Thymus (tissue), 11 donors: Measurements from ENCODE around the gene FAM170B. TPM values are rescaled to one million over a fixed set of nuclear protein-coding genes. Genes with fewer than 3 reads are reported as not detected.

Source experiments
- DNase-seq, 9 donors: peaks; one replicate each; pipeline ENCODE4 v3.0.0-alpha.2; 2013; ENCODE audit warnings: low spot score in 9 of 9, low read depth in 6 of 9, missing footprints in 1 of 9
- H3K27ac ChIP-seq, 2 donors: one replicate each; pipeline ENCODE4 v1.5.1; 2013; ENCODE audit warnings: control low read depth in 1 of 2, low read depth in 1 of 2, low read length in 1 of 2, mild to moderate bottlenecking in 1 of 2, moderate library complexity in 1 of 2
- H3K27me3 ChIP-seq, 2 donors: one replicate each; pipeline ENCODE4 v1.5.1; 2013; ENCODE audit warnings: low read length in 1 of 2; ENCODE audit not compliant: control insufficient read depth in 2 of 2, insufficient read depth in 1 of 2
- H3K36me3 ChIP-seq, 2 donors: one replicate each; pipeline ENCODE4 v1.5.1; 2013; ENCODE audit warnings: low read length in 1 of 2, mild to moderate bottlenecking in 1 of 2, moderate library complexity in 1 of 2; ENCODE audit not compliant: control insufficient read depth in 2 of 2, insufficient read depth in 2 of 2
- H3K4me1 ChIP-seq, 2 donors: one replicate each; pipeline ENCODE4 v1.5.1; 2013; ENCODE audit warnings: low read length in 2 of 2; ENCODE audit not compliant: control insufficient read depth in 2 of 2, insufficient read depth in 2 of 2
- H3K4me3 ChIP-seq, 2 donors: one replicate each; pipeline ENCODE4 v1.5.1; 2013; ENCODE audit warnings: low read length in 2 of 2, control low read depth in 1 of 2, mild to moderate bottlenecking in 1 of 2
- H3K9me3 ChIP-seq, 2 donors: one replicate each; pipeline ENCODE4 v1.5.1; 2013; ENCODE audit warnings: low read length in 1 of 2, mild to moderate bottlenecking in 1 of 2; ENCODE audit not compliant: control insufficient read depth in 2 of 2, insufficient read depth in 1 of 2
- WGBS: extraction: QIAGEN DNeasy Blood & Tissue Kit; methylation state at CpG from one replicate; pipeline ENCODE4 v1.1.7; 2013; 5-methylcytosine and 5-hydroxymethylcytosine counted together
- polyA plus RNA-seq: library from polyadenylated mRNA; stranded (reverse); fragments of 200-250 nt; gene quantifications from one replicate; pipeline ENCODE4 v1.2.3, GENCODE V29; 2013
- total RNA-seq: library from RNA; stranded (reverse); fragments of 120-200 nt; gene quantifications from one replicate; pipeline ENCODE4 v1.2.4, GENCODE V29; 2013
- donor health status: healthy.

Gene FAM170B
- total and polyA plus RNA-seq, 2 donors: 0.02 TPM; not detected in 1

DNA sequence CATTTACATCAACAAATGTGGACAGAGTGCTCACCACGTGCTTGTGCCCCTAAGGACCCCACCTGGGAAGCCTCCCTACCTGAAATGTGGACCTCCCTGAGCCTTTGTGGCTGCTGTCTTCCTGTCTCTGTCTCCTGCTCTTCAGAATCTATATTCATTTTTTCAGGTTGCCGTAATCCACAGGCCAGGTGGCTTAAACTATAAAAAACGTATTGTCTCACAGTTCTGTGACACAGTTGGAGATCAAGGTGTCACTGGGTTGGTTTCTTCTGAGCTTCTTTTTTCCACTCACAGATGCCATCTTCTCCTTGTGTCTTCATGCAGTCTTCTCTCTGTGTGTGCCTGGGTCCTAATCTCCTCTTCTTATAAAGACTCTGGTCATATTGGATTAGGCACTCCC is 12.9 kb downstream of the FAM170B start:
- H3K4me3 ChIP-seq: no peak overlapping the region
- H3K27me3 ChIP-seq: peaks cover 0 to 3% of the 10 kb centered on the region in 2 donors
- peak overlapping the region in 1 of 2 donors; percentile 95 for H3K27ac ChIP-seq
- no peaks in the 10 kb centered on the region for H3K9me3 ChIP-seq
- no peaks in the 10 kb centered on the region for H3K36me3 ChIP-seq
- 54% methylated on average over 3 of the region's 3 CpGs for WGBS
- peaks cover 7 to 49% of the 10 kb centered on the region in 2 donors for H3K4me1 ChIP-seq
- peak in 6 of 9 donors; percentile 33 to 75 (median 62) for DNase-seq

DNA sequence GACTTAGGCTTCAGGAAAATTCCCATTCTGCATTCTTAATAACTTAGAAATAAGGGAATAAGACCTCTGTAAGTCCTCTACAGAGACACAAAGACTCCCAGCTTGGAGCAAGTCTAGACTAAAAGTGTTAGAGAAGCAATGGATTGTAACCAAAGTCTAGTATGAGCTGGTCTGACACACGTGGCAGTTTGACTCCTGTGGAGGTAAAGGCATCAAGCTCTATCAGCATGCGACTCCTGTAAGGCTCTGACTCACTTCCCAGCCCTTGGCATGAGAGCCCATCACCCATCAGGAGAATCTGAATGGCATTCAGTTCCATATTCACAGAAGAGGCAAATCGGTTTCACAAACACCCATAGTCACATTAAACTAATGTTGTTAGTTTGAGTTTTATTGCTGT is 14.1 kb downstream of the FAM170B start:
- no peak for DNase-seq
- Histone ChIP-seq H3K27me3 (peaks cover 8 to 11% of the 10 kb centered on the region in 2 donors), H3K4me3 (no peak overlapping the region), H3K27ac (peak overlapping the region in 1 of 2 donors; percentile 95), H3K9me3 (no peaks in the 10 kb centered on the region), H3K4me1 (peaks cover 7 to 57% of the 10 kb centered on the region in 2 donors), H3K36me3 (no peaks in the 10 kb centered on the region)
- 86% methylated on average over 3 of the region's 3 CpGs for WGBS

DNA sequence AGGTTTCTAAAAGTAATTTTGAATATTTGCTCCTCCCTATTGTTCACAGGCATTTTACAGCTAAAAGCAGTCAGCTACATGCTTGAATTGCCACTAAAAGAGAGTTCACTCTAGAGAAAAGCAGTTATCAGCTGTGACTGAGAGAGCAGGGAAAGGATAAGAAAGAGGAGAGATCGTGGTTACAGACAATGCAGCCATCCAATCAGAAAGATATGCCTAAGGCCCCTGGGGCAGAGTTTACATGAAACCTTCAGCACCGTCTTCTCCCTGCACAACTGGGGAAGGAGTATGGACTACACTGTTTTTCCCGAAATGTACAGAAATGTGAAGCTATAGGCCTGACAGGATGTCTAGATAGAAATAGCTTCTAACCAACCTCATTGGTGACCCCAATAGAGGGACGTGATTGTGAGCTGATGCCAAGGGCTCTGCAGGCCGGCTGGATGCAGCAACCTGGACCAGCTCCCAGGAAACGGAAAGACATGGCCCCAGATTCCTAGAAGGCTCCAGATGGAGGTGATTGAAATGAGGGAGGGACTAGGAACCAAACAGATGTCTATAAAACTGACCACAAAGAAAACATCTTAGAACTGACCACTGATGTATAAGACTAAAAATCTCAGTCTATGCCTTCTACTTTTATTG is 15.3 kb downstream of the FAM170B start:
- no peaks in the 10 kb centered on the region for H3K9me3 ChIP-seq
- WGBS: 85% methylated on average over 6 of the region's 6 CpGs
- H3K4me3 ChIP-seq: no peak overlapping the region
- H3K27me3 ChIP-seq: peaks cover 11 to 21% of the 10 kb centered on the region in 2 donors
- peaks cover 7 to 63% of the 10 kb centered on the region in 2 donors for H3K4me1 ChIP-seq
- H3K36me3 ChIP-seq: no peaks in the 10 kb centered on the region
- DNase-seq: peak in 2 of 9 donors; percentile 33 to 55
- peak overlapping the region in 1 of 2 donors; percentile 68 for H3K27ac ChIP-seq

GRCh38 chr10:49117376-49118070 is 16.3 kb downstream of the FAM170B start:
- Histone ChIP-seq H3K27me3 (peaks cover 11 to 21% of the 10 kb centered on the region in 2 donors), H3K9me3 (no peaks in the 10 kb centered on the region), H3K27ac (peak overlapping the region in 1 of 2 donors; percentile 68), H3K4me3 (no peak overlapping the region), H3K36me3 (no peaks in the 10 kb centered on the region), H3K4me1 (peaks cover 7 to 71% of the 10 kb centered on the region in 2 donors)
- 92% methylated on average over 4 of the region's 4 CpGs for WGBS
- DNase-seq: no peak

DNA sequence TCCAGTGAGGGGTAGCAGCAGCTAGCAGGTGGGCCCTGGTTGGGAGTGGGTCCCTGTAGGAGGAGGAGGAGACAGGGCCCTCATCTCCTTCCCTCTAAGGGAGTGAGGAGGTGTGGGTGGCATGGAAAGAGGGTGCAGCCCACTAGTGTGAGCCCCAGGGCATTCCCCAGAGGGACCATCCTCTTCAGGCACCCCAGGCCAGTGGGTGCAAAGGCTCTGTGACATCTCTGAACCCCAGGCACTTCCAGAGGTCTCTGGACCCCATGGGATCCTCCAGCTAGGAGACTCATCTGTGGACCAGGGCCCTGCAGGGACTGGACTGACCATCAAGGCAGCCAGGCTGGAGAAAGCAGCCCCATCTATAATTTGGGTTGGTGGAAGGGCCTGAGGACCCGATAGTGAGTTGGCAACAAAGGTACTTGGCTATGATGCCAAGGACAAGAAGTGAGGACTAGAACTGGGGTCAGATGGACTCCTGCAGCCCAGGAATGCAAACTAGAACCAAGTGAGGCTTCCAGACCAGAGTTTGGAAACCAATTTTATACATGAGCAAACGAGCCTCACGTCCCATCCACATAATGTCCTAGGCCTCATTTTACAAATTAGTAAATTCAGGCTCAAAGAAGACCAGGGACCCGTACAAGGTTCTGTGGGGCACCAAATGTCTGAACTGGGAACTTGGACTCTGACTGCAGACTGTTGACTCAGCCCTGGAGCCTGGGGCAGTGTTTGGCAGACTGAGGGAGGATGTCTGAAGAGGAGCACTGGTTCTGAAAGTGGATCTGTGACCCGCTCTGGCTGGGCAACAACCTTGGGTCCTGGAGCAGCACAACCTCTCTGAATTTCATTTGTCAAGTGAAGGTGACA is 17.1 kb downstream of the FAM170B start:
- Histone ChIP-seq H3K9me3 (no peaks in the 10 kb centered on the region), H3K36me3 (no peaks in the 10 kb centered on the region), H3K4me3 (no peak overlapping the region), H3K4me1 (peaks cover 7 to 69% of the 10 kb centered on the region in 2 donors), H3K27me3 (peaks cover 11 to 21% of the 10 kb centered on the region in 2 donors), H3K27ac (no peak overlapping the region)
- DNase-seq: no peak
- 94% methylated on average over 5 of the region's 5 CpGs for WGBS

DNA sequence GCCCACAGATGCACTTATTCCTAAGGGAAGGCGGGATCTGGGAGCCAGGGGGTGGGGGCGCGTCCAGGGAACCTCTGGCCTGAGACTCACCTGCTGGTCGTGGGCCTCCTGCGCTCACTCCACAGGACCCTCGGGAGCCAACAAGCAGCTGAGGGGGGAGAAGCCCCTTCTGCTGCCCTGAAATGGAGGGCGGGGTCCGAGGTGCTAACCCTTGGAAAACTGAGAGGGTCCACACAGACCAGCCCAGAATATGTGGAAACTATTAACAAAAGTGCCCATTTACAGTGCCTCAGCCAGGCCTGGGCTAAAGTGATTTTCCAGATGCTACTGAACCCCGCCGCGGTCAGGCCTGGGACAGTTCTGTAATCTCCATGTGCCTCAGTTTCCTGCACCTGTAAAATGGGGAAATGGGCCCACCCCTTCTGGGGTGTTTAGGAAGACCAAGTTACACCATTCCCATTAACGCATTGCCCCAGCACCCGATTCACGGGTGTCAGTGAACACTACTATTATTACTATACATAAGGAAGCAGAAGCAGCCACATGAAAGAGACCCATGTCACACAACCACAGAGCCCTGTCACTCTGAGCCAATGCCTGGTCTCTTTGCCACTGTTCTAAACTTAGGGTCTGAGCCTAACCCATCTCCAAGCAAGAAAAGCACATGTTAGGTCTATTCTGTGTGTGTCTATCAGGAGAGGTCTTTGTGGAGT is 17.9 kb downstream of the FAM170B start:
- Histone ChIP-seq H3K4me3 (no peak overlapping the region), H3K27me3 (peaks cover 11 to 21% of the 10 kb centered on the region in 2 donors), H3K4me1 (peaks cover 7 to 63% of the 10 kb centered on the region in 2 donors), H3K9me3 (no peaks in the 10 kb centered on the region), H3K27ac (no peak overlapping the region), H3K36me3 (no peaks in the 10 kb centered on the region)
- 72% methylated on average over 14 of the region's 14 CpGs for WGBS
- peak in 3 of 9 donors; percentile 41 to 67 (median 64) for DNase-seq

DNA sequence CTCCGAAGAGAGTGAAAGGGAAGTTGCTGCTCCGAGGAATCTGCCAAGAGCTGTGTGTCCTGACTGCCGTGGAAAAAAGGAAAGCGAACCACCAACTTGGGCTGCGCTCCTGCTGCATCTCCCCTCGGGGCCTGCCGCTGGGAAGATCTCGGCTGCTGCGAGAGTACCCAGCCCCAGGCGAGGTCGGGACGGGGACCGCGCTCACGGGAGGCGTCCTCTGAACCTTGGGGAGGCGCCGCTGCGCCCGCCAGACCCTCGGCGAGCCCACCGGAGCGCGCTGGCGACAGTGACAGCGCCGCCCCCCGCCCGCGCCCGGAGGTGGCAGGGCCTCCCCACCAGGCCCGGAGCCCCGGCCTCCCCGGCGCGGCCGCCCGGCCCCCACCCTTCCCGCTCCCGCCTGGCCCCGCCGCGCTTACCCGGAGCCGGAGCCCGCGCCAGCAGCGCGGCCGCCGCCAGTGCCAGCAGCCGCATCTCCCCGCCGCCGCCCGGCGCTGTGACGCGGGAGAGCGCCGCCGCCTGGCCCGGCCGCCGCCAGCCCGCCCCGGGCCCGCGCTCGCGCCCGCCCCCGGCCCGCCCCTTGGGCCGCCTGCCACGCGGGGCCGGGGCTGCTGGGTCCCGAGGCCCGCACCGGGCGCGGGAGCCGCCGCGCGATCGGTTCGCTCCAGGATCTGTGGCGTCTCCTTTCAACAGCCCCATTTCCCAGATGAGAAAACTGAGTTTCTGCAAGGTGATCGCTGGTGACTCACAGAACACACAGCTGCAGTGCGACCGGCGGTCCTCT is 18.6 kb downstream of the FAM170B start, which contains the start of gene VSTM4:
Gene VSTM4, minus strand, starts transcription at position 508 of the 781 bp plus-strand sequence. Its CDS starts 37 bp downstream, at position 471.
- peaks cover 3 to 55% of the 10 kb centered on the region in 2 donors for H3K4me1 ChIP-seq
- no peaks in the 10 kb centered on the region for H3K36me3 ChIP-seq
- H3K4me3 ChIP-seq: peak within 1 kb of the TSS; percentile 41 to 53
- DNase-seq: peak in 2 of 9 donors; percentile 31 to 32
- H3K9me3 ChIP-seq: no peaks in the 10 kb centered on the region
- no peak within 1 kb of the TSS for H3K27ac ChIP-seq
- H3K27me3 ChIP-seq: peaks cover 11 to 21% of the 10 kb centered on the region in 2 donors
- 5% methylated on average over 95 of the region's 95 CpGs for WGBS

DNA sequence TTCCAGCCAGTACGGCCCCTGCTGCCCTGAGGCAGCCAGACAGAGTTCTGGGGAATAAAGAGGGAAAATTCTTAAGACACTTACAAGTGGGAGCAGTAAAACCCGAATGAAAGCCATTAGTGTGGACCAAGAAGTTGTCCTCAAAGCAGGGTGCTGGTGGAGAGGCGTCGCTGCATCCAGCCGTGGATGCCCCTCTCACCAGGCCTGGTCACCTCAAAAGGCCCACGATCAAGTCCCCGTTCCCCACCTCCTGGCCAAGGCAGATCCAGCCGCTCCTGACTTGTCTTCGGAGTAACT is 19.2 kb downstream of the FAM170B start:
- peaks cover 3 to 56% of the 10 kb centered on the region in 2 donors for H3K4me1 ChIP-seq

More for the DNA sequence above, 19.2 kb downstream of the FAM170B start:
- Histone ChIP-seq H3K9me3 (no peaks in the 10 kb centered on the region), H3K4me3 (peak overlapping the region; percentile 41 to 53), H3K36me3 (no peaks in the 10 kb centered on the region), H3K27me3 (peaks cover 11 to 21% of the 10 kb centered on the region in 2 donors), H3K27ac (no peak overlapping the region)
- no peak for DNase-seq
- WGBS: 75% methylated on average over 9 of the region's 9 CpGs
